ENCODE data around the gene SLC43A2. TPM values are rescaled to one million over a fixed set of nuclear protein-coding genes. Genes with fewer than 3 reads are reported as not detected.

SLC43A2 gene
- 24.2 and 28.5 TPM in 2 replicates for total RNA-seq

GRCh38 chr17:1627982-1628855 is at the start of gene SLC43A2:
Gene SLC43A2, minus strand, starts transcription at chr17:1628834. Its CDS starts 960 bp downstream, at chr17:1627874.

GRCh38 chr17:1649844-1650501 is 21.3 kb upstream of the SLC43A2 start, which contains the start of gene RILP:
Gene RILP, minus strand, starts transcription at chr17:1649866. Its CDS starts 62 bp downstream, at chr17:1649804.

GRCh38 chr17:1645207-1646171 is 16.9 kb upstream of the SLC43A2 start, which contains the start of gene SCARF1:
Gene SCARF1, minus strand, starts transcription at chr17:1645732. Its CDS starts 35 bp downstream, at chr17:1645697.

Other genes with a start within 250 kb of the SLC43A2 start
- 879 and 1,013 TPM in 2 replicates for gene YWHAE, start 228.6 kb downstream of the SLC43A2 start, total RNA-seq
- 66.3 and 73.7 TPM in 2 replicates for gene CRK, start 172.6 kb downstream of the SLC43A2 start, total RNA-seq
- gene MYO1C, start 136.1 kb downstream of the SLC43A2 start, total RNA-seq: 153 and 162 TPM in 2 replicates
- 25.5 and 28.5 TPM in 2 replicates for gene INPP5K, start 112.2 kb downstream of the SLC43A2 start, total RNA-seq
- 31.4 and 31.9 TPM in 2 replicates for gene PITPNA, start 66.0 kb downstream of the SLC43A2 start, total RNA-seq
- 0.89 and 1.4 TPM in 2 replicates for gene SCARF1, start 16.9 kb upstream of the SLC43A2 start, total RNA-seq
- gene RILP, start 21.0 kb upstream of the SLC43A2 start, total RNA-seq: 15.9 and 28.2 TPM in 2 replicates
- gene PRPF8, start 56.0 kb upstream of the SLC43A2 start, total RNA-seq: 129 and 139 TPM in 2 replicates
- 2.6 and 2.8 TPM in 2 replicates for gene TLCD2, start 81.5 kb upstream of the SLC43A2 start, total RNA-seq
- gene WDR81, start 95.9 kb upstream of the SLC43A2 start, total RNA-seq: 23.4 and 23.9 TPM in 2 replicates
- gene SERPINF2, start 114.0 kb upstream of the SLC43A2 start, total RNA-seq: not detected in 2 replicates
- gene SERPINF1, start 133.2 kb upstream of the SLC43A2 start, total RNA-seq: 61.1 and 112 TPM in 2 replicates
- gene SMYD4, start 201.1 kb upstream of the SLC43A2 start, total RNA-seq: 5.2 and 8.0 TPM in 2 replicates
- gene RPA1, start 201.2 kb upstream of the SLC43A2 start, total RNA-seq: 24.8 and 40.9 TPM in 2 replicates

All from myometrial cell (primary cell).